ENCODE results near the gene SPATA2.

The SPATA2 gene

GRCh38 chr20:49854190-49854875 is 61.0 kb downstream of the SPATA2 start:
- no peak for DNase-seq (ENCODE audit: low read depth)

- no peak for DNase-seq (ENCODE audit: low read depth)
Observed at GRCh38 chr20:49853640-49854039, 61.7 kb downstream of the SPATA2 start.
